OCI-LY3 (cell line): ENCODE results near the gene SLC1A4.
A peak's percentile ranks its signal among the peaks of the same experiment; 100 is the strongest.

ENCODE experiments used
- H2AFZ ChIP-seq: fragments of 200-600, 300-600 bp; shearing (Covaris generic); 2 replicates; pipeline ENCODE4 v1.6.0; 2014; ENCODE audit warnings: antibody characterized with exemption, low read depth, low read length
- H3K27ac ChIP-seq: fragments of 200-600, 300-600 bp; sonication (generic); 2 replicates; pipeline ENCODE4 v1.5.1; 2014; ENCODE audit warnings: mild to moderate bottlenecking, low read length, moderate library complexity, mixed read lengths
- H3K27me3 ChIP-seq: fragments of 200-600, 300-600 bp; sonication (generic); 2 replicates; pipeline ENCODE4 v1.6.1; 2014; ENCODE audit warnings: low read depth, low read length, mixed read lengths
- H3K36me3 ChIP-seq: fragments of 200-600, 300-600 bp; sonication (generic); replicated peaks from 2 replicates; pipeline ENCODE3; 2014; ENCODE audit warnings: low read depth, low read length, mixed read lengths
- H3K4me1 ChIP-seq: fragments of 300-600, 200-600 bp; sonication (generic); 2 replicates; pipeline ENCODE4 v1.6.1; 2014; ENCODE audit warnings: low read length, mixed read lengths
- H3K4me2 ChIP-seq: fragments of 200-600, 300-600 bp; sonication (generic); 2 replicates; pipeline ENCODE4 v1.6.1; 2014; ENCODE audit warnings: low read length, mixed read lengths
- H3K4me3 ChIP-seq: fragments of 300-600, 200-600 bp; sonication (generic); 2 replicates; pipeline ENCODE4 v1.5.1; 2014; ENCODE audit warnings: antibody characterized with exemption, mild to moderate bottlenecking, low read length, moderate library complexity
- H3K79me2 ChIP-seq: fragments of 300-600, 200-600 bp; shearing (Covaris generic); 2 replicates; pipeline ENCODE4 v1.6.1; 2014; ENCODE audit warnings: mild to moderate bottlenecking, low read length, mixed read lengths
- H3K9ac ChIP-seq: fragments of 300-600, 200-600 bp; shearing (Covaris generic); 2 replicates; pipeline ENCODE4 v1.6.0; 2014; ENCODE audit warnings: mild to moderate bottlenecking, low read length, moderate library complexity
- H3K9me3 ChIP-seq: fragments of 200-600, 300-600 bp; shearing (Covaris generic); 2 replicates; pipeline ENCODE4 v1.6.1; 2014; ENCODE audit warnings: low read length, mixed read lengths; ENCODE audit not compliant: insufficient read depth
- H4K20me1 ChIP-seq: fragments of 200-600, 300-600 bp; sonication (generic); 2 replicates; pipeline ENCODE4 v1.6.1; 2016; ENCODE audit warnings: low read length, mixed read lengths; ENCODE audit not compliant: insufficient read depth
- CTCF ChIP-seq: fragments of 200-600, 300-600 bp; sonication (generic); IDR thresholded peaks from 2 replicates; pipeline ENCODE4 v1.5.1; 2014; ENCODE audit warnings: antibody characterized with exemption, low read length, low read depth
- EZH2phosphoT487 ChIP-seq: fragments of 200-600 bp; shearing (Covaris generic); IDR thresholded peaks from 2 replicates; pipeline ENCODE4 v1.6.1; 2018; ENCODE audit warnings: antibody characterized with exemption, mixed run types, low read depth

The SLC1A4 gene

GRCh38 chr2:64989126-64989981, at the start of gene SLC1A4:
SLC1A4 (plus strand) TSS chr2:64989399; CDS start chr2:64989644, 245 bp downstream.
- Histone ChIP-seq H3K27me3 (no peaks in the 10 kb centered on the region), H2AFZ (peak within 1 kb of the TSS; percentile 24; the same call in 1 of the 2 replicates), H3K4me3 (peak within 1 kb of the TSS; percentile 87), H3K4me1 (peaks cover 53% of the 10 kb centered on the region), H3K79me2 (peaks cover 56% of the 10 kb centered on the region), H3K36me3 (peaks cover 12% of the 10 kb centered on the region), H3K4me2 (peak within 1 kb of the TSS; percentile 98), H3K9me3 (no peaks in the 10 kb centered on the region), H3K27ac (peak within 1 kb of the TSS; percentile 90), H3K9ac (peak within 1 kb of the TSS; percentile 97), H4K20me1 (peaks cover 39% of the 10 kb centered on the region)
- TF ChIP-seq CTCF: no peak

- no peak overlapping the region for H3K9ac ChIP-seq
Measured at GRCh38 chr2:64941143-64941542, 48.1 kb upstream of the SLC1A4 start.

GRCh38 chr2:64941801-64942200, 47.4 kb upstream of the SLC1A4 start:
- peaks cover 76% of the 10 kb centered on the region for H3K4me1 ChIP-seq

More at GRCh38 chr2:64941143-64941542, 48.1 kb upstream of the SLC1A4 start:
- H3K27me3 ChIP-seq: no peaks in the 10 kb centered on the region
- H3K4me3 ChIP-seq: no peak overlapping the region
- no peak overlapping the region for H3K4me2 ChIP-seq
- H3K9me3 ChIP-seq: 0 out of 2 replicates have a peak, but pooled peaks cover 2% of the 10 kb centered on the region
- no peak overlapping the region for H3K27ac ChIP-seq
- H4K20me1 ChIP-seq: no peaks in the 10 kb centered on the region
- peaks cover 3% of the 10 kb centered on the region for H3K36me3 ChIP-seq
- no peak for TF ChIP-seq EZH2phosphoT487
- TF ChIP-seq CTCF: no peak
- H2AFZ ChIP-seq: no peak overlapping the region
- peaks cover 30% of the 10 kb centered on the region for H3K79me2 ChIP-seq
- peaks cover 70% of the 10 kb centered on the region for H3K4me1 ChIP-seq

More at GRCh38 chr2:64941801-64942200, 47.4 kb upstream of the SLC1A4 start:
- Histone ChIP-seq H3K4me3 (no peak overlapping the region), H3K27me3 (no peaks in the 10 kb centered on the region), H2AFZ (no peak overlapping the region), H3K9me3 (no peaks in the 10 kb centered on the region), H3K36me3 (no peaks in the 10 kb centered on the region), H3K27ac (no peak overlapping the region), H3K9ac (no peak overlapping the region), H3K4me2 (peak overlapping the region; percentile 31), H3K79me2 (peaks cover 25% of the 10 kb centered on the region), H4K20me1 (no peaks in the 10 kb centered on the region)
- no peak for TF ChIP-seq CTCF
- TF ChIP-seq EZH2phosphoT487: no peak
